Measurements from ENCODE around the gene EFNA5. TPM values are rescaled to one million over a fixed set of nuclear protein-coding genes. Genes with fewer than 3 reads are reported as not detected.

EFNA5 gene
- polyA plus RNA-seq, 1 donor (not counting 4 experiments of a cell fraction or from before 2014, with no cell fraction given): 4.8 TPM

- Histone ChIP-seq H3K4me1 (ENCODE audit: control insufficient read depth, extremely low read depth, insufficient read depth, low read length) (no peaks in the 10 kb centered on the region), H2AFZ (ENCODE audit: control insufficient read depth, low read length) (no peak overlapping the region), H3K9me3 (ENCODE audit: control insufficient read depth, low read depth, low read length) (no peaks in the 10 kb centered on the region), H3K36me3 (ENCODE audit: control insufficient read depth in 2 of 2, extremely low read depth in 1 of 2, insufficient read depth in 2 of 2, low read length in 2 of 2) (no peaks in the 10 kb centered on the region), H3K79me2 (ENCODE audit: control insufficient read depth, insufficient read depth, low read length) (no peaks in the 10 kb centered on the region), H4K20me1 (ENCODE audit: control insufficient read depth, extremely low read depth, insufficient read depth, low read length) (no peaks in the 10 kb centered on the region), H3K9ac (ENCODE audit: control insufficient read depth, extremely low read depth, insufficient read depth, low read length) (no peak overlapping the region), H3K27me3 (ENCODE audit: control insufficient read depth, extremely low read depth, insufficient read depth, low read length) (no peaks in the 10 kb centered on the region), H3K4me3 (ENCODE audit: control insufficient read depth in 2 of 3, extremely low read depth in 1 of 3, insufficient read depth in 2 of 3, low read depth in 1 of 3, low read length in 3 of 3) (no peak overlapping the region), H3K9me1 (ENCODE audit: control insufficient read depth, extremely low read depth, insufficient read depth, low read length) (no peaks in the 10 kb centered on the region), H3K4me2 (ENCODE audit: control insufficient read depth, extremely low read depth, insufficient read depth, low read depth, low read length) (no peak overlapping the region), H3K27ac (ENCODE audit: control insufficient read depth, insufficient read depth, low read length) (no peak overlapping the region)
- no peak for DNase-seq (ENCODE audit: low read depth, low spot score)
- FAIRE-seq: no peak
- dilution Hi-C loops (cut with MboI; ENCODE audit: extremely low pct_ligation_motif_present, low sequenced_read_pairs): no loop called here
- no peak for TF ChIP-seq EZH2 (IDR thresholded peaks at IDR 0.05; ENCODE audit: low read length)
- no peak for TF ChIP-seq CTCF (optimal IDR thresholded peaks at IDR 0.05 in 1 of 3, IDR thresholded peaks at IDR 0.05 in 1 of 3, conservative IDR thresholded peaks at IDR 0.05 in 1 of 3; ENCODE audit: extremely low read depth in 1 of 3, insufficient read depth in 2 of 3, low read length in 3 of 3)
Measured at GRCh38 chr5:107717816-107718215, 47.1 kb upstream of the EFNA5 start.

- Histone ChIP-seq H3K4me1 (ENCODE audit: control insufficient read depth, extremely low read depth, insufficient read depth, low read length) (no peaks in the 10 kb centered on the region), H2AFZ (ENCODE audit: control insufficient read depth, low read length) (no peak overlapping the region), H3K27ac (ENCODE audit: control insufficient read depth, insufficient read depth, low read length) (no peak overlapping the region), H3K27me3 (ENCODE audit: control insufficient read depth, extremely low read depth, insufficient read depth, low read length) (no peaks in the 10 kb centered on the region), H3K9ac (ENCODE audit: control insufficient read depth, extremely low read depth, insufficient read depth, low read length) (no peak overlapping the region), H3K36me3 (ENCODE audit: control insufficient read depth in 2 of 2, extremely low read depth in 1 of 2, insufficient read depth in 2 of 2, low read length in 2 of 2) (no peaks in the 10 kb centered on the region), H3K4me3 (ENCODE audit: control insufficient read depth in 2 of 3, extremely low read depth in 1 of 3, insufficient read depth in 2 of 3, low read depth in 1 of 3, low read length in 3 of 3) (no peak overlapping the region), H3K9me1 (ENCODE audit: control insufficient read depth, extremely low read depth, insufficient read depth, low read length) (no peaks in the 10 kb centered on the region), H3K79me2 (ENCODE audit: control insufficient read depth, insufficient read depth, low read length) (no peaks in the 10 kb centered on the region), H3K9me3 (ENCODE audit: control insufficient read depth, low read depth, low read length) (no peaks in the 10 kb centered on the region), H4K20me1 (ENCODE audit: control insufficient read depth, extremely low read depth, insufficient read depth, low read length) (no peaks in the 10 kb centered on the region), H3K4me2 (ENCODE audit: control insufficient read depth, extremely low read depth, insufficient read depth, low read depth, low read length) (no peak overlapping the region)
- DNase-seq (ENCODE audit: low read depth, low spot score) (no peak), FAIRE-seq (no peak)
- TF ChIP-seq EZH2 (IDR thresholded peaks at IDR 0.05; ENCODE audit: low read length): no peak
- dilution Hi-C loops (cut with MboI; ENCODE audit: extremely low pct_ligation_motif_present, low sequenced_read_pairs): no loop called here
Measured at GRCh38 chr5:107713228-107713627, 42.5 kb upstream of the EFNA5 start.

- Histone ChIP-seq H3K79me2 (ENCODE audit: control insufficient read depth, insufficient read depth, low read length) (no peaks in the 10 kb centered on the region), H3K36me3 (ENCODE audit: control insufficient read depth in 2 of 2, extremely low read depth in 1 of 2, insufficient read depth in 2 of 2, low read length in 2 of 2) (no peaks in the 10 kb centered on the region), H3K4me2 (ENCODE audit: control insufficient read depth, extremely low read depth, insufficient read depth, low read depth, low read length) (no peak overlapping the region), H2AFZ (ENCODE audit: control insufficient read depth, low read length) (no peak overlapping the region), H4K20me1 (ENCODE audit: control insufficient read depth, extremely low read depth, insufficient read depth, low read length) (no peaks in the 10 kb centered on the region), H3K27ac (ENCODE audit: control insufficient read depth, insufficient read depth, low read length) (no peak overlapping the region), H3K27me3 (ENCODE audit: control insufficient read depth, extremely low read depth, insufficient read depth, low read length) (no peaks in the 10 kb centered on the region), H3K9me1 (ENCODE audit: control insufficient read depth, extremely low read depth, insufficient read depth, low read length) (no peaks in the 10 kb centered on the region), H3K9ac (ENCODE audit: control insufficient read depth, extremely low read depth, insufficient read depth, low read length) (no peak overlapping the region), H3K4me3 (ENCODE audit: control insufficient read depth in 2 of 3, extremely low read depth in 1 of 3, insufficient read depth in 2 of 3, low read depth in 1 of 3, low read length in 3 of 3) (no peak overlapping the region), H3K9me3 (ENCODE audit: control insufficient read depth, low read depth, low read length) (no peaks in the 10 kb centered on the region), H3K4me1 (ENCODE audit: control insufficient read depth, extremely low read depth, insufficient read depth, low read length) (no peaks in the 10 kb centered on the region)
- TF ChIP-seq CTCF (optimal IDR thresholded peaks at IDR 0.05 in 1 of 3, IDR thresholded peaks at IDR 0.05 in 1 of 3, conservative IDR thresholded peaks at IDR 0.05 in 1 of 3; ENCODE audit: extremely low read depth in 1 of 3, insufficient read depth in 2 of 3, low read length in 3 of 3): no peak
- no peak for TF ChIP-seq EZH2 (IDR thresholded peaks at IDR 0.05; ENCODE audit: low read length)
- FAIRE-seq: no peak
- DNase-seq (ENCODE audit: low read depth, low spot score): no peak
- dilution Hi-C loops (cut with MboI; ENCODE audit: extremely low pct_ligation_motif_present, low sequenced_read_pairs): no loop called here
Measured at GRCh38 chr5:107712359-107712870, 41.7 kb upstream of the EFNA5 start.

Measured in keratinocyte (primary cell).